Inferior parietal cortex (tissue), 1 donor: ENCODE results near the gene ZNF407.
A peak's percentile ranks its signal among the peaks of the same experiment; 100 is the strongest.
"Not testable (repeated sequence)": the region's sequence is repeated elsewhere in the genome, so short reads cannot be mapped to it uniquely, and the experiment has no call there.

ENCODE experiments used
- DNase-seq: peaks from one replicate; pipeline ENCODE4 v3.0.0-alpha.2; 2016; ENCODE audit errors: extremely low spot score

Gene ZNF407, protein sequence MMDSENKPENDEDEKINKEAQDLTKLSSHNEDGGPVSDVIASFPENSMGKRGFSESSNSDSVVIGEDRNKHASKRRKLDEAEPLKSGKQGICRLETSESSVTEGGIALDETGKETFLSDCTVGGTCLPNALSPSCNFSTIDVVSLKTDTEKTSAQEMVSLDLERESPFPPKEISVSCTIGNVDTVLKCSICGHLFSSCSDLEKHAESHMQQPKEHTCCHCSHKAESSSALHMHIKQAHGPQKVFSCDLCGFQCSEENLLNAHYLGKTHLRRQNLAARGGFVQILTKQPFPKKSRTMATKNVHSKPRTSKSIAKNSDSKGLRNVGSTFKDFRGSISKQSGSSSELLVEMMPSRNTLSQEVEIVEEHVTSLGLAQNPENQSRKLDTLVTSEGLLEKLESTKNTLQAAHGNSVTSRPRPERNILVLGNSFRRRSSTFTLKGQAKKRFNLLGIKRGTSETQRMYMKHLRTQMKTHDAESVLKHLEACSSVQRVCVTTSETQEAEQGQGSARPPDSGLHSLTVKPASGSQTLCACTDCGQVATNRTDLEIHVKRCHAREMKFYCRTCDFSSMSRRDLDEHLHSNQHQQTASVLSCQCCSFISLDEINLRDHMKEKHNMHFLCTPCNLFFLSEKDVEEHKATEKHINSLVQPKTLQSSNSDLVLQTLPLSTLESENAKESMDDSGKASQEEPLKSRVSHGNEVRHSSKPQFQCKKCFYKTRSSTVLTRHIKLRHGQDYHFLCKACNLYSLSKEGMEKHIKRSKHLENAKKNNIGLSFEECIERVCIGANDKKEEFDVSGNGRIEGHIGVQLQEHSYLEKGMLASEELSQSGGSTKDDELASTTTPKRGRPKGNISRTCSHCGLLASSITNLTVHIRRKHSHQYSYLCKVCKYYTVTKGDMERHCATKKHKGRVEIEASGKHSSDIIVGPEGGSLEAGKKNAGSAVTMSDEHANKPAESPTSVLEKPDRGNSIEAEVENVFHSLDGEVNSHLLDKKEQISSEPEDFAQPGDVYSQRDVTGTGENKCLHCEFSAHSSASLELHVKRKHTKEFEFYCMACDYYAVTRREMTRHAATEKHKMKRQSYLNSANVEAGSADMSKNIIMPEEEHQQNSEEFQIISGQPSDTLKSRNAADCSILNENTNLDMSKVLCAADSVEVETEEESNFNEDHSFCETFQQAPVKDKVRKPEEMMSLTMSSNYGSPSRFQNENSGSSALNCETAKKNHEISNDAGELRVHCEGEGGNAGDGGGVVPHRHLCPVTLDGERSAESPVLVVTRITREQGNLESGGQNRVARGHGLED (N-terminal part only)

GRCh38 chr18:74597662-74598349, at the start of gene ZNF407:
TSS of gene ZNF407 (plus strand) at chr18:74597870. CDS start at chr18:74631020, 33,150 bp downstream.
- DNase-seq, result peak; percentile 96

DNA sequence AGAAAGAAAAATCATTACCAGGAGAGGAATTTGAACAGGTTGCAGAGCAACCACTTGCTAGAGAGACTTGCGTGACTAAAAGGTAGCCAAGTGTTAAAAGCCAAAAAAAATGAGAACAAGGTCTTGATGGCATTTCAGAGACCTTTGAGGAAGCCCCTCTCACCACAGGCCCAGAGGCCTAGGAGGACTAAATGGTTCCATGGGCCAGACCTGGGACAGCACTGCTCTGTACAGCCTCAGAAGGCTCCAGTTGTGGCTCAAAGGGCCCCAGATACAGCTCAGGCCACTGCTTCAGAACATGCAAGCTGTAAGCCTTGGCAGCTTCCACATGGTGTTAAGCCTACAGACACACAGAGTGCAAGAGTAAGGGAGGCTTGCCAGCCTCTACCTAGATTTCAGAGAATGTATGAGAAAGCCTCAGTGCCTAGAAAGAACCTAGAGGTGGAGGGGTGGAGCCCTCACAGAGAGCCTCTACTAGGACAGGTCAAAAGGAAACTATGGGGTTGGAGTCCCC, 48.0 kb upstream of the ZNF407 start:
- no peak for DNase-seq

DNA sequence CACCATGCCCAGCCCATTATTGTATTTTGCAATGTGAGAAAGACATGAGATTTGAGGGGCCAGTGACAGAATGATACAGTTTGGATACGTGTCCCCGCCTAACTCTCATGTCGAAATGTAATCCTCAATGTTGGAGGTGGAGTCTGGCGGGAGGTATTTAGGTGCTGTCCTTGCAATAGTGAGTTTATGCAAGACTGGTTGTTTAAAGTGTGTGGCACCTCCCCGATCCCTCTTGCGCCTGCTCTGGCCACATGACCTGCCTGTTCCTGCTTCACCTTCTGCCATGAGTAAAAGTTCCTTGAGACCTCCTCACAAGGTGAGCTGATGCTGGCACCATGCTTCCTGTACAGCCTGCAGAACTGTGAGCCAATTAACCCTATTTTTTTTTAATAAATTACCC, 46.8 kb upstream of the ZNF407 start:
- DNase-seq, result no peak

- DNase-seq, result no peak
Observed at GRCh38 chr18:74551452-74551851, 46.2 kb upstream of the ZNF407 start.

- peak; percentile 91 for DNase-seq
Observed at GRCh38 chr18:74551936-74552555, 45.6 kb upstream of the ZNF407 start.

DNA sequence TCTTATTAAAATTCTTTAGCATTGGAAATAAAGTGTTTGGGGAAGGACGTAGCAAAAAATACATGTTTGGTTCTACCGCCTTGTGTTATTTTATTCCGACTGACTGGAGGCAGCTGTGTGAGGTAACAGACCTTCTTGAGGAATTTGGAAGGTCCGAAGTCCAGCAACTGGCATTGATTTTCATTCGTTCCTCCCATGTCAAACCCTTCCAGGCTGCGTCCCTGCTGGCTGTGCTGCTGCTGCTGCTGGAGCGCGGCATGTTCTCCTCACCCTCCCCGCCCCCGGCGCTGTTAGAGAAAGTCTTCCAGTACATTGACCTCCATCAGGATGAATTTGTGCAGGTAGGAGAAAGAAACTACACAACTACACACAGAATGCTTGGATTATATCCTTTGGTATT, 41.5 kb upstream of the ZNF407 start:
- DNase-seq, result no peak

DNA sequence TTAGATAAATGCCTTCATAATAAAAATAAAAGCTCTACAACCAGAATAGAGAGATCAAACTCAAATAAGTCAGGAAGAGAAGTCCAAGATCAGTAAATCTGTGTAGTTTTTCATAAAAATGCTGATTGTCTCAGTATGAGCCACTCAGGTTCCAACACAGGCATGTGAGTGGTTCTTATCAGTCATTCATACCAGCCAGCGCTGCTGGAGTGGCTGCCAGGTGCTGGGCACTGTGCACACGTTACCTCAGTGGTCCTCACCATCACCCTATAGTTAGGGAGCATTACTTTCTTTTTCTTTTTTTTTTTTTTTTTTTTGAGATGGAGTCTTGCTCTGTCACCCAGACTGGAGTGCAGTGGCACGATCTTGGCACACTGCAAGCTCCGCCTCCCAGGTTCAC, 39.6 kb upstream of the ZNF407 start:
- no peak for DNase-seq

DNA sequence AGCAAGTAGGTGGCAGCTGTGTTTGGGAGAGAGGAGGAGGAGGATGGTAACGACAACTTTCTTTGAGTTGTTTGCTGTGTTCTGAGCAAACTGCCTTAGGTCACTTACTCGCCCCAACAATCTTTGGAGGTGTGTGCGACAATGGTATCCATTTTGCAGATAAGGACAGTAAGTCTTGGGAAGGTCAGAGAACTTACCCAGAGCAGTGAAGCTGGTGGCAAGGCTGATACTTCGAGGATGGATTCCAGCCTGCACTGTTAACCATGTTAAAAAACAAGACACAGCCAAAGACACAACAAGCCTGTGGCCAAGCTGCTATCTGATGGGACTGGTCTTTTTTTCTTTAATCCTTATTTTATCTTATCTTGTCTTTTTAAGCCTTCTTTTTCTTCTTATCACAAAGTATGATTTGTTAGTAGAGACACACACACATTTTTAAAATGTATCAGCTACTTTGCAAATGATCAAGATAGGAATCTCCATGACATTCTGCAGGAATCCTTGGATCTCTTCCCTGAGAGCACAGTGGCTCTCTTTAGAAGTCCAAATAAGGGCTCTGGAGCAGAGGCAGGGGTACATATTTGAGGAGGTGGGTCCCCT, 35.4 kb upstream of the ZNF407 start:
- DNase-seq, result no peak

DNA sequence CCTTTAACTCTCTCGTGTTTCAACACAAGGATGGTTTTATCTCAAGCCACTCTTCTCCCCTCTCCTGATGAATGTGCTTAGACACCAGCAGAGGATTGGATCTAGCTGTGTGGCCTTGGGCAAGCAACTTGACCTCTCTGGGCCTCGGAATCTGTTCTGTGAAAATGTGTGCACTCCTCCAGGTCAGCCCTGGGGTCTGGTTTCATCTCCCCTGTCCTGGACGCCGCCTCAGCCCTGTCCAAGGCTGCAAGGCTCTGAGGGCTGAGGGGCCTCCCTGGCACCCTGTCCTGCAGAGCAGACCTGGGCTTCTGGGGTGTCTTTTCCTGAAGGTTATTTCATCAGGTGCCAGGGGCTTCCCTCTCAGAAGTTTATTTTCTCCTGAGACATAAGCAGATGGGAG, 34.9 kb upstream of the ZNF407 start:
- DNase-seq, result no peak

GRCh38 chr18:74563999-74564398, 33.7 kb upstream of the ZNF407 start:
- DNase-seq, result no peak

- not testable (repeated sequence) for DNase-seq
Observed at GRCh38 chr18:74565164-74565563, 32.5 kb upstream of the ZNF407 start.

DNA sequence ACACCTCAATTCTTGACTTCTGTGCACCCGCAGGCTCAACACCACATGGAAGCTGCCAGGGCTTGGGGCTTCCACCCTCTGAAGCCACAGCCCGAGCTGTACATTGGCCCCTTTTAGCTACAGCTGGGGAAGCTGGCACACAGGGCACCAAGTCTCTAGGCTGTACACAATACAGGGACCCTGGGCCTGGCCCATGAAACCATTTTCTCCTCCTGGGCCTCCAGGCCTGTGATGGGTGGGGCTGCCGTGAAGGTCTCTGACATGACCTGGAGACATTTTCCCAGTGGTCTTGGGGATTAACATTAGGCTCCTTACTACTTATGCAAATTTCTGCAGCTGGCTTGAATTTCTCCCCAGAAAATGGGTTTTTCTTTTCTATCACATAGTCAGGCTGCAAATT, 31.7 kb upstream of the ZNF407 start:
- DNase-seq, result not testable (repeated sequence)

DNA sequence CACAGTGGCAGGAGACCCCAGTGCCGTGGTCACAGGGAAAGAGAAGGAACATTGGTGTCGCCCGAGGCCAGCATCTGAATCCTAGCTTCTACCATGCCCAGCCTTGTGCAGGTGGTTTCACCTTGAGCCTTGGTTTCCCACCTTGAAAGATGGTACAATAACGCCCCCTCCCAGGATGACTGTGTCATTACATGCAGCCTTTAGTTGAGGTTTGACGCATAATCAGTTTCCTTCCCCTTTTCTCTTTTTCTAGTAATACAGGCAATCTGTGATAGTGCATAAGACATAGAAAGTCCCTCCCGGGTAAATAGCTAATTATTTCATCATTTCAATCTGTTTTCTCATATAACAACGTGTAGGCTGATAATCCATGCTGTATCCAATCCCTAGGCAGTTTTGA, 29.8 kb upstream of the ZNF407 start:
- DNase-seq, result no peak

DNA sequence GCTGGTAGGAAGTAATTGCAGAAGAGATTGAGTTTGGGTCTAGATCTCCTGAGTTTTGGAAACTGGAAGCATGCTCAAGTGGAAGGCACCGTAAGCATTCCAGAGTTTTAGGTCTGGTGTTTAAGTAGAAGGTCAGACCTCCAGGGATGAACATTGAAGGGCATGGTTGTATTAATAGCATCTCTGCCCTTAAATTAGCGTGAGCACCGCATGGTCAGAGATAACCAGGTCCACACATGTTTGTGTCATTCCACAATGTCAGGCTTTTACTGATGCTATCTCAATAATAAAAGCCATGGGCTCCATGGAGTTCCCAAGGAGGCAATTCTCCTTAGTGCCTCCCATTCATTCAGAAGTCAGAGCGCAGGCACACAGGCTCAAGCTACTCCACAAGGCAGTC, 28.3 kb upstream of the ZNF407 start:
- no peak for DNase-seq

DNA sequence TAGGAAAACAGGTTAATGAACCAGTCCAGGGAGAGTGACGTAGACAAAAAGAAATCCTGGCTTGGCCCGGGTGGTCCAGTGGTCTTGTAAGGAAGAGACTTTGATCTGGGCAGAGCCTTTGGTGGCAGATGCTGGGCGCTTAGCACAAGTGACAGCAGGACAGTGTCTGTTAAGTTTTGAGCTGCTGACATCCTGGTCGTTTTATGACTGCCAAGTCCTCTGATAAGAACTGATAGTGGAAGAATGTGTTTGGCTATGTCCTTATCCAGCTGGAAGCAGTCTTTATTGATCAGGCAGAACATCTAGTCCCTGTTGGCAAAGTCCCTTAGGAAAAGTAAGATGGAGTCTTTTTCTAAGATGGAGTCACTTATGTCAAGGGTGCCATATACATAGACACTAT, 27.4 kb upstream of the ZNF407 start:
- DNase-seq, result no peak

DNA sequence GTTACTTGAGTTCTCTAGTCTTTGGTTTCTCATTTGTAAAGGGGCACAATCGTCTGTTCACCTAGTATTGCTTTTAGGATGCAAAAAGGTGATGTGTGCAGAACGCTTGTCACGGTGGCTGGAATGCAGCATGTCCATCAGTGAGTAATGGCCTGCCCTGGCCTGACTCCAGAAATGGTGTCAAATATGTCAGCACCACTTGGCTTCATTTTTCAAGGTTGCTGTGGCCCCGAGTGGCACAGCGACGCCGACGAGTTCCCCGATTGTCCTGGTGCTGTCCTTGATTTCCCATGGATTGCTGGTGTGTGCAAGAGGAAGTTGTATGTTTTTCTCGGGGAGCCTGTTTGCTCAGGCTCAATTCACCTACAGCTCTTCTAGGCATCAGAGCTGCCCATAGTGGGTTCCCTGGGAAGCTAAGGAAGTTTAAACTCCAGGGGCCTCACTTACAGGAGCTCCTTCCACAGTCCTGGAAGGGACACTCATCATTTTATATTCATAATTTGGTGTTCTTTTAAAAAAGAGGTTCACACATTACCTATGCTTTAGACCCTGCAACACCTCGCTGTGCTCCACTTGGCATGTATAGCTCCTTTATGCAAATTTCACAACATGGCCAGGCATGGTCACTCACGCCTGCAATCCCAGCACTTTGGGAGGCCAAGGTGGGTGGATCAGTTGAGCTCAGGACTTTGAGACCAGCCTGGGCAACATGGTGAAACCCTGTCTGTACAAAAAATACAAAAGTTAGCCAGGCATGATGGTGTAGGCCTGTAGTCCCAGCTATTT, 25.6 kb upstream of the ZNF407 start:
- no peak for DNase-seq

- no peak for DNase-seq
Observed at GRCh38 chr18:74573053-74573452, 24.6 kb upstream of the ZNF407 start.

DNA sequence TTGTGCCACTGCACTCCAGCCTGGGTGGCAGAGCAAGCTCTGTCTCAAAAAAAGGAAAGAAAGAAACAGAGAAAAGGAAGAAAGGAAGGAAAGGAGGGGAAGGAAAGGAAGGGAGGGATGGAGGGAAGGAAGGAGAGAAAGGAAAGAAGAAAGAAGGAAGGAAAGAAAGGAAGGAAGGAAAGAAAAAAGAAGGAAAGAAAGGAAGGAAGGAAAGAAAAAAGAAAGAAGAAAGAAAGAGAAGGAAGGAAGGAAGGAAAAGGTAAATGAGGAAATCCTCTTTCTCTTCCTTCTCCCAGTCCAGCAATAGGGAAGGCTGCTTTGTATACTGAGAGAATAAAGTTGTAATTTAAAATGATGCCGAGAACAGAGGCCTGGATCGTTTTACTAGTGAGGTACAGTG, 22.8 kb upstream of the ZNF407 start:
- DNase-seq, result no peak

- DNase-seq, result no peak
Observed at GRCh38 chr18:74577019-74577418, 20.7 kb upstream of the ZNF407 start.
